H1 (cell line): ENCODE results near the gene CHRM1. TPM values are rescaled to one million over a fixed set of nuclear protein-coding genes. Genes with fewer than 3 reads are reported as not detected.
A peak's percentile ranks its signal among the peaks of the same experiment; 100 is the strongest.

Experiments used
- CTCF ChIP-seq, 3 experiments: IDR thresholded peaks; 1 replicate in 2 of 3; 2 replicates in 1 of 3; pipeline versions ENCODE4 v1.5.1 to v1.6.1; 2011; ENCODE audit warnings: low read length in 3 of 3, mild to moderate bottlenecking in 3 of 3, inconsistent platforms in 2 of 3, low read depth in 1 of 3, moderate library complexity in 1 of 3; ENCODE audit not compliant: insufficient read depth in 1 of 3; ENCODE audit errors: control extremely low read depth in 1 of 3
- RAD21 ChIP-seq, 2 experiments: IDR thresholded peaks in 1 of 2; conservative IDR thresholded peaks in 1 of 2; 2 replicates each; pipeline ENCODE4 v1.6.1; 2011; ENCODE audit warnings: low read depth in 2 of 2, low read length in 2 of 2, improper control_type of control experiment in 1 of 2, inconsistent platforms in 1 of 2, mild to moderate bottlenecking in 1 of 2, moderate library complexity in 1 of 2
- polyA plus RNA-seq, 7 experiments: library from polyadenylated mRNA; depleted of rRNA in 3 of 7; stranded (reverse) in 5 of 7; unstranded in 2 of 7; fragments of >200 nt in 5 of 7; fragments of 200-250 nt in 2 of 7; gene quantifications; 1 replicate in 5 of 7; 2 replicates in 1 of 7; 4 replicates in 1 of 7; pipeline versions ENCODE4 v1.2.1 to v1.2.3, GENCODE V29; 2011 to 2013; ENCODE audit warnings: missing spikeins in 2 of 7, mixed read lengths in 2 of 7
- total RNA-seq: library from RNA; stranded (reverse); fragmentation: NEBNext Ultra II Directional; extraction: Animal tissue kit (Norgen Biotek cat#: 25700); gene quantifications from 2 replicates; pipeline ENCODE4 v1.2.1, GENCODE V29; 2021

Gene CHRM1
- total and polyA plus RNA-seq, 2 of the 8 experiments (the other 6 are each of a cell fraction or from before 2014, with no cell fraction given), result 0.08 TPM; not detected in 1

DNA sequence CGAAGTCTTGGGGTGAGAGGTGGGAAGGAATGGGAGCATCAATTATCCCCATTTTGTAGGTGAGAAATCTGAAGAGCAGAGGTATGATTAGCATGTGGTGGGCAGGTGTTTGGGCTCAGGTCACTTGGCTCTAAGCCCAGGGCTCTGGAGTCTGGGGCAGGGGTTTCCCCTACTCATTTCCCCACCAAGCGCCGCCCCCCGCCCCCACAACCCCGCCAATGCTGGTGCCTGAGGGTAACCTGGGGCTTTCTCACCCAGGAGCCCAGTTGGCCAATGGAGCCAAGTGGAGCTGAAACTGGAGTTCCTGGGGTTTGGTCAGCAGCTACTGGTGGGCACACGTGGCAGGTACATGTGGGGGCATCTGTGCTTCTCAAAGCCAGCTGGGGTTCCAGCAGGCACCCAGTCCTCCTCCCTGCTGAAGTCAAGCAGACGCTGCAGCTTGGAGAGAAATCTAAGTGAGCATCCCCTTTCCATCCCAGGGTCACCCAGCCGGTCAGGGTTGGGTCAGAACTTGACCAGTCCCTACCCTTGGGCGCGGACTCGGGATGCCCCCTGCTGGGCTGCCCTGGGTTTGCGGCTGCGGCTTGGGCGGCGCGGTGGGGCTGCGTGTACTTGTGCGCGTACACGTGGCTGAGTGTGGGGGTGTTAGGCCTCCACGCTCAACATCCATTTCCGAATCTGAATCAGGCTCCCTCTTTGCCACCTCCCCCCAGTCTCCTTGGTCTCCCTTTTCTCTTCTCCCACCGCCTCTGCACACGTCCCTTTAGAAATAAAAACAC is 1.7 kb upstream of the CHRM1 start (continued):
- TF ChIP-seq CTCF (IDR thresholded peaks at IDR 0.05; ENCODE audit: control extremely low read depth in 1 of 3, insufficient read depth in 1 of 3, low read depth in 1 of 3, low read length in 3 of 3), result peak; percentile 62 to 79 (median 69)
- peak; percentile 60 to 76 for TF ChIP-seq RAD21 (IDR thresholded peaks at IDR 0.05 in 1 of 2, conservative IDR thresholded peaks at IDR 0.05 in 1 of 2; ENCODE audit: low read depth in 2 of 2, low read length in 2 of 2)
- TF ChIP-seq, all 59 proteins: peak for 6
